ENCODE results near the gene SPOP.

GRCh38 chr17:49572226-49572625 is 105.7 kb downstream of the SPOP start:
- TF ChIP-seq POLR2A (IDR thresholded peaks at IDR 0.05), result no peak
- TF ChIP-seq CTCF (IDR thresholded peaks at IDR 0.05), result no peak
